ENCODE data around the gene PCNX2.
"Not testable (repeated sequence)": the region's sequence is repeated elsewhere in the genome, so short reads cannot be mapped to it uniquely, and the experiment has no call there.

The PCNX2 gene

GRCh38 chr1:233097546-233097945, 198.0 kb downstream of the PCNX2 start:
- no peak for DNase-seq

GRCh38 chr1:233094691-233095090, 200.8 kb downstream of the PCNX2 start:
- no peak for DNase-seq

GRCh38 chr1:233094269-233094668, 201.3 kb downstream of the PCNX2 start:
- no peak for DNase-seq

- DNase-seq, result no peak
These were observed 204.6 kb downstream of the PCNX2 start for GRCh38 chr1:233090746-233091494.

GRCh38 chr1:233089251-233089650, 206.3 kb downstream of the PCNX2 start:
- no peak for DNase-seq

GRCh38 chr1:233088613-233089012, 206.9 kb downstream of the PCNX2 start:
- no peak for DNase-seq

- no peak for DNase-seq
These were observed 208.3 kb downstream of the PCNX2 start for GRCh38 chr1:233086961-233087881.

- no peak for DNase-seq
These were observed 210.0 kb downstream of the PCNX2 start for GRCh38 chr1:233085566-233085965.

GRCh38 chr1:233082778-233083550, 212.6 kb downstream of the PCNX2 start:
- DNase-seq, result peak; percentile 46

- no peak for DNase-seq
These were observed 213.8 kb downstream of the PCNX2 start for GRCh38 chr1:233081735-233082134.

- not testable (repeated sequence) for DNase-seq
These were observed 214.7 kb downstream of the PCNX2 start for GRCh38 chr1:233080827-233081226.

- DNase-seq, result no peak
These were observed 215.2 kb downstream of the PCNX2 start for GRCh38 chr1:233080286-233080685.

- no peak for DNase-seq
These were observed 216.0 kb downstream of the PCNX2 start for GRCh38 chr1:233079574-233079973.

GRCh38 chr1:233078396-233078795, 217.1 kb downstream of the PCNX2 start:
- DNase-seq, result no peak

GRCh38 chr1:233075915-233076295, 219.6 kb downstream of the PCNX2 start:
- DNase-seq, result no peak

- DNase-seq, result no peak
These were observed 229.4 kb downstream of the PCNX2 start for GRCh38 chr1:233066087-233066486.

- no peak for DNase-seq
These were observed 229.8 kb downstream of the PCNX2 start for GRCh38 chr1:233065685-233066084.

- DNase-seq, result no peak
These were observed 230.5 kb downstream of the PCNX2 start for GRCh38 chr1:233064988-233065387.

- DNase-seq, result no peak
These were observed 232.1 kb downstream of the PCNX2 start for GRCh38 chr1:233063462-233063861.

GRCh38 chr1:233061265-233061664, 234.3 kb downstream of the PCNX2 start:
- DNase-seq, result no peak

GRCh38 chr1:233060461-233060994, 235.0 kb downstream of the PCNX2 start:
- no peak for DNase-seq

GRCh38 chr1:233057836-233058235, 237.7 kb downstream of the PCNX2 start:
- DNase-seq, result no peak
